MM.1S (cell line): ENCODE data around the gene CDCA5.

Experiments
- CTCF ChIP-seq: fragments of 300-600 bp; sonication (generic); IDR thresholded peaks from 2 replicates; pipeline ENCODE4 v1.5.1; 2016; ENCODE audit warnings: antibody characterized with exemption, low read length, mixed read lengths
- EZH2 ChIP-seq: fragments of 300-600 bp; sonication (generic); optimal IDR thresholded peaks from 2 replicates; pipeline ENCODE3; 2017; ENCODE audit warnings: low read depth, mild to moderate bottlenecking, antibody characterized with exemption, low read length, mixed read lengths
- EZH2phosphoT487 ChIP-seq: fragments of 300-600 bp; sonication (generic); IDR thresholded peaks from 2 replicates; pipeline ENCODE4 v1.6.1; 2018; ENCODE audit warnings: antibody characterized with exemption, low read length

- TF ChIP-seq EZH2 (no peak), CTCF (no peak), EZH2phosphoT487 (no peak)
Measured at GRCh38 chr11:65067446-65067845, 16.4 kb downstream of the CDCA5 start.
